IMR-90 (cell line): ENCODE measurements around the gene FSTL5. TPM values are rescaled to one million over a fixed set of nuclear protein-coding genes. Genes with fewer than 3 reads are reported as not detected.

Experiments used
- ATAC-seq: fragments of 200-7000 bp; cut with Tn5 transposase; 2 replicates; pipeline ENCODE4 v1.9.1; 2020; ENCODE audit warnings: low read depth, mild to moderate bottlenecking, moderate library complexity
- BruUV-seq: library from RNA; stranded (reverse); fragments of 400-500 nt; replicated peaks from 2 replicates; lab custom pipeline; 2021; lab: Mats Ljungman, UMichigan
- CTCF ChIA-PET: fragments of 300-600 bp; formaldehyde crosslinking; extraction: SDS; loops from one replicate; lab custom pipeline; 2021; ENCODE audit warnings: antibody characterized with exemption; lab: Yijun Ruan, JAX
- POLR2A ChIA-PET: fragments of 300-600 bp; sonication (Branson Sonifier 250); formaldehyde crosslinking; loops from one replicate; lab custom pipeline; 2022; ENCODE audit warnings: antibody characterized with exemption; ENCODE audit not compliant: unreplicated experiment; lab: Charles Lee
- DNase-seq: peaks from one replicate; pipeline ENCODE4 v3.0.0; 2013
- H2AFZ ChIP-seq: replicated peaks from 2 replicates; pipeline ENCODE3; 2013; ENCODE audit warnings: low read length, mild to moderate bottlenecking; ENCODE audit not compliant: poor library complexity
- H2AK5ac ChIP-seq: 2 replicates; pipeline ENCODE4 v1.6.1; 2013; ENCODE audit warnings: low read depth, low read length, inconsistent platforms
- H2AK9ac ChIP-seq: replicated peaks from 2 replicates; pipeline ENCODE3; 2013; ENCODE audit warnings: mild to moderate bottlenecking, low read depth, low read length, moderate library complexity; ENCODE audit not compliant: poor library complexity
- H2BK120ac ChIP-seq: 2 replicates; pipeline ENCODE4 v1.6.1; 2013; ENCODE audit warnings: low read depth, low read length, inconsistent platforms
- H2BK15ac ChIP-seq: 3 replicates; pipeline ENCODE4 v1.6.1; 2013; ENCODE audit warnings: low read depth, low read length, inconsistent platforms
- H2BK20ac ChIP-seq: 2 replicates; pipeline ENCODE4 v1.6.1; 2013; ENCODE audit warnings: low read depth, mild to moderate bottlenecking, inconsistent platforms, low read length, moderate library complexity
- H2BK5ac ChIP-seq: 2 replicates; pipeline ENCODE4 v1.6.1; 2013; ENCODE audit warnings: mild to moderate bottlenecking, low read depth, low read length, inconsistent platforms; ENCODE audit not compliant: poor library complexity, severe bottlenecking
- H3K14ac ChIP-seq: replicated peaks from 2 replicates; pipeline ENCODE4 v1.6.1; 2013; ENCODE audit warnings: low read depth, low read length, inconsistent platforms
- H3K18ac ChIP-seq: 2 replicates; pipeline ENCODE4 v1.6.1; 2013; ENCODE audit warnings: low read depth, low read length, control low read depth
- H3K23ac ChIP-seq: 2 replicates; pipeline ENCODE4 v1.6.1; 2013; ENCODE audit warnings: low read depth, low read length, inconsistent platforms
- H3K27ac ChIP-seq: 2 replicates; pipeline ENCODE4 v1.5.1; 2013; ENCODE audit warnings: mild to moderate bottlenecking, control low read depth, low read length; ENCODE audit not compliant: insufficient read depth
- H3K27me3 ChIP-seq: 2 replicates; pipeline ENCODE4 v1.6.1; 2013; ENCODE audit warnings: low read length; ENCODE audit not compliant: control insufficient read depth, insufficient read depth
- H3K36me3 ChIP-seq: 2 replicates; pipeline ENCODE4 v1.6.1; 2013; ENCODE audit warnings: low read length, mixed read lengths; ENCODE audit not compliant: control insufficient read depth, insufficient read depth
- H3K4ac ChIP-seq: 2 replicates; pipeline ENCODE4 v1.6.1; 2013; ENCODE audit warnings: low read depth, low read length, inconsistent platforms
- H3K4me1 ChIP-seq: 2 replicates; pipeline ENCODE4 v1.6.1; 2013; ENCODE audit warnings: low read length, mixed read lengths; ENCODE audit not compliant: control insufficient read depth, insufficient read depth
- H3K4me2 ChIP-seq: 2 replicates; pipeline ENCODE4 v1.6.1; 2013; ENCODE audit warnings: low read depth, mild to moderate bottlenecking, control low read depth, low read length, moderate library complexity
- H3K4me3 ChIP-seq: 2 replicates; pipeline ENCODE4 v1.5.1; 2013; ENCODE audit warnings: low read depth, mild to moderate bottlenecking, control low read depth, low read length, moderate library complexity; ENCODE audit not compliant: insufficient read depth
- H3K56ac ChIP-seq: 2 replicates; pipeline ENCODE4 v1.6.1; 2013; ENCODE audit warnings: low read length, inconsistent platforms; ENCODE audit not compliant: insufficient read depth; ENCODE audit errors: extremely low read depth
- H3K79me1 ChIP-seq, 2 experiments: 2 replicates each; pipeline ENCODE4 v1.6.1; 2013; ENCODE audit warnings: low read length in 2 of 2, inconsistent platforms in 1 of 2, low read depth in 1 of 2
- H3K9ac ChIP-seq: 2 replicates; pipeline ENCODE4 v1.6.1; 2013; ENCODE audit warnings: low read depth, low read length, control low read depth
- H3K9me1 ChIP-seq: 2 replicates; pipeline ENCODE4 v1.6.1; 2013; ENCODE audit warnings: low read length, inconsistent platforms; ENCODE audit not compliant: insufficient read depth
- H3K9me3 ChIP-seq: 2 replicates; pipeline ENCODE4 v1.6.1; 2013; ENCODE audit warnings: low read length; ENCODE audit not compliant: control insufficient read depth, insufficient read depth
- H4K20me1 ChIP-seq: 2 replicates; pipeline ENCODE4 v1.6.1; 2013; ENCODE audit warnings: low read length, inconsistent platforms; ENCODE audit not compliant: insufficient read depth
- H4K5ac ChIP-seq: 2 replicates; pipeline ENCODE4 v1.6.1; 2013; ENCODE audit warnings: mild to moderate bottlenecking, low read depth, low read length, control low read depth
- H4K8ac ChIP-seq, 2 experiments: 2 replicates each; pipeline ENCODE4 v1.6.1; 2013; ENCODE audit warnings: low read depth in 2 of 2, low read length in 2 of 2, control low read depth in 1 of 2, inconsistent platforms in 1 of 2
- H4K91ac ChIP-seq: 2 replicates; pipeline ENCODE4 v1.6.1; 2013; ENCODE audit warnings: low read depth, low read length, inconsistent platforms; ENCODE audit not compliant: insufficient read depth
- BHLHE40 ChIP-seq: fragments of 150-350 bp; IDR thresholded peaks from 2 replicates; pipeline ENCODE4 v1.6.1; 2016; ENCODE audit warnings: mild to moderate bottlenecking, low read depth, low read length
- CEBPB ChIP-seq: IDR thresholded peaks from 2 replicates; pipeline ENCODE4 v1.6.1; 2012; ENCODE audit warnings: low read depth, low read length, improper control_type of control experiment
- CHD1 ChIP-seq: IDR thresholded peaks from 2 replicates; pipeline ENCODE4 v1.6.1; 2012; ENCODE audit warnings: low read depth, low read length, improper control_type of control experiment
- FOS ChIP-seq: fragments of 150-350 bp; IDR thresholded peaks from 2 replicates; pipeline ENCODE4 v1.6.1; 2016; ENCODE audit warnings: low read depth, low read length
- MAFK ChIP-seq: IDR thresholded peaks from 2 replicates; pipeline ENCODE4 v1.6.1; 2012; ENCODE audit warnings: low read depth, low read length, improper control_type of control experiment
- MAZ ChIP-seq: IDR thresholded peaks from 2 replicates; pipeline ENCODE4 v1.6.1; 2012; ENCODE audit warnings: low read depth, mild to moderate bottlenecking, low read length, improper control_type of control experiment, moderate library complexity, borderline replicate concordance
- MXI1 ChIP-seq: IDR thresholded peaks from 2 replicates; pipeline ENCODE4 v1.6.1; 2012; ENCODE audit warnings: low read depth, mild to moderate bottlenecking, low read length, moderate library complexity, borderline replicate concordance
- NFE2L2 ChIP-seq: fragments of 150-350 bp; IDR thresholded peaks from 2 replicates; pipeline ENCODE4 v1.6.1; 2016; ENCODE audit warnings: low read depth, mild to moderate bottlenecking, low read length
- POLR2A ChIP-seq: IDR thresholded peaks from 2 replicates; pipeline ENCODE4 v1.6.1; 2012; ENCODE audit warnings: mild to moderate bottlenecking, low read depth, low read length
- RAD21 ChIP-seq: IDR thresholded peaks from 2 replicates; pipeline ENCODE4 v1.6.1; 2012; ENCODE audit warnings: low read length, improper control_type of control experiment
- RCOR1 ChIP-seq: IDR thresholded peaks from 2 replicates; pipeline ENCODE4 v1.6.1; 2012; ENCODE audit warnings: mild to moderate bottlenecking, low read length, improper control_type of control experiment; ENCODE audit not compliant: insufficient replicate concordance
- RFX5 ChIP-seq: IDR thresholded peaks from 2 replicates; pipeline ENCODE4 v1.8.0; 2012; ENCODE audit warnings: low read depth, mild to moderate bottlenecking, low read length, moderate library complexity
- SMC3 ChIP-seq: fragments of 150-350 bp; IDR thresholded peaks from 2 replicates; pipeline ENCODE4 v1.6.1; 2016; ENCODE audit warnings: low read depth, mild to moderate bottlenecking, antibody characterized with exemption, low read length, moderate library complexity
- USF2 ChIP-seq: fragments of 150-350 bp; IDR thresholded peaks from 2 replicates; pipeline ENCODE4 v1.6.1; 2017; ENCODE audit warnings: mild to moderate bottlenecking, antibody characterized with exemption, low read length, low read depth
- WGBS, 2 experiments: methylation state at CpG; one replicate each; pipeline versions ENCODE4 v1.1.5 to v1.1.7; 2013; ENCODE audit warnings: missing lambda C conversion rate in 2 of 2; ENCODE audit not compliant: insufficient read length in 1 of 2; ENCODE audit errors: extremely low coverage in 2 of 2; 5-methylcytosine and 5-hydroxymethylcytosine counted together
- dilution Hi-C: fragments of 300-500 bp; cut with HindIII; formaldehyde crosslinking; loops from one replicate; pipeline ENCODE4 v1.14.3; 2018; ENCODE audit warnings: low sequenced_read_pairs; ENCODE audit not compliant: unreplicated experiment
- in situ Hi-C: fragments of 300-500 bp; cut with MboI; formaldehyde crosslinking; loops from 3 replicates; pipeline ENCODE4 v1.14.3; 2019; ENCODE audit warnings: low sequenced_read_pairs, inconsistent platforms, mixed read lengths
- intact Hi-C: fragments of 100-400 bp; cut with micrococcal nuclease; formaldehyde crosslinking; loops from 2 replicates; pipeline ENCODE4 v1.10.0; 2022
- polyA plus RNA-seq, 3 experiments: library from polyadenylated mRNA; depleted of rRNA; stranded (reverse); fragments of >200 nt; gene quantifications; 2 replicates each; pipeline ENCODE4 v1.2.3, GENCODE V29; 2012; ENCODE audit warnings: low replicate concordance in 1 of 3
- total RNA-seq: library from RNA; depleted of rRNA; stranded (reverse); fragments of >200 nt; gene quantifications from 2 replicates; pipeline ENCODE4 v1.2.3, GENCODE V29; 2012
- TF ChIP-seq, protein P1 (sequence below): fragments of 150-350 bp; IDR thresholded peaks from 2 replicates; pipeline ENCODE4 v1.6.1; 2016; ENCODE audit warnings: low read depth, mild to moderate bottlenecking, low read length, moderate library complexity, borderline replicate concordance
- TF ChIP-seq, protein P2 (sequence below): conservative IDR thresholded peaks from 2 replicates; pipeline ENCODE4 v1.5.1; 2012; ENCODE audit warnings: mild to moderate bottlenecking, low read depth, low read length, improper control_type of control experiment

Gene FSTL5
- total and polyA plus RNA-seq, 2 of the 4 experiments (the other 2 are of a cell fraction) = under 0.01 TPM; not detected in 1

DNA sequence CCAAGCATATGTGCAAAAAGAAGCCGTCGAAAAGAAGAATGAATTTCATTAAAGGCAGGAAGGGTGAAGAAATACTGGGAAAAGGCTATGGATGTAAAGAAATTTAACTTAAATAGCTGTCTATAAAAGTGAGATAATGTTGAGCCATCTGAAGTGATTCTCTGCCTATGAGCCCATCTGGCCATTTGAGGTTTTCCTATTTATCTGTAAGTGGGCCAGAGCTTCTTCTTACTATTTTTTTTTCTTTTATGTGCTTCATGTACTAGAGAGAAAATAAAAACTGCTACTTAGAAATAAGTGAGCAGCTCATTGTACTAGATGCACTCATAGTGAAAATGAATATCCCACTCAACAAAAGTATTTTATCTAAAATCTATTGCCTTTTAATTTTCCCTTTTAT lies 725.7 kb downstream of the FSTL5 start:
- Histone ChIP-seq H3K9ac (no peak overlapping the region), H2BK120ac (no peak overlapping the region), H3K14ac (no peak overlapping the region), H2AK5ac (no peak overlapping the region), H2BK5ac (no peak overlapping the region), H3K9me1 (no peaks in the 10 kb centered on the region), H3K56ac (no peak overlapping the region), H3K4me3 (no peak overlapping the region), H3K27me3 (no peaks in the 10 kb centered on the region), H4K5ac (no peak overlapping the region), H2BK15ac (no peak overlapping the region), H3K4me2 (no peak overlapping the region), H3K27ac (no peak overlapping the region), H3K18ac (no peak overlapping the region), H2AK9ac (no peak overlapping the region), H2BK20ac (no peak overlapping the region), H3K36me3 (no peaks in the 10 kb centered on the region), H3K23ac (no peak overlapping the region), H4K20me1 (no peaks in the 10 kb centered on the region), H3K4me1 (no peaks in the 10 kb centered on the region), H4K8ac (no peak overlapping the region), H3K79me1 (no peaks in the 10 kb centered on the region), H2AFZ (no peak overlapping the region), H4K91ac (no peak overlapping the region), H3K9me3 (no peaks in the 10 kb centered on the region), H3K4ac (no peak overlapping the region)
- DNase-seq (no peak), ATAC-seq (no peak)
- in situ Hi-C loops = no loop called here
- BruUV-seq = no TSS peak
- TF ChIP-seq NFE2L2 (no peak), FOS (no peak), CEBPB (no peak), CHD1 (no peak), POLR2A (no peak), MAFK (no peak), USF2 (no peak), RFX5 (no peak), RCOR1 (no peak), BHLHE40 (no peak), SMC3 (no peak), RAD21 (no peak), MAZ (no peak), MXI1 (no peak)
- TF ChIP-seq, protein P1, sequence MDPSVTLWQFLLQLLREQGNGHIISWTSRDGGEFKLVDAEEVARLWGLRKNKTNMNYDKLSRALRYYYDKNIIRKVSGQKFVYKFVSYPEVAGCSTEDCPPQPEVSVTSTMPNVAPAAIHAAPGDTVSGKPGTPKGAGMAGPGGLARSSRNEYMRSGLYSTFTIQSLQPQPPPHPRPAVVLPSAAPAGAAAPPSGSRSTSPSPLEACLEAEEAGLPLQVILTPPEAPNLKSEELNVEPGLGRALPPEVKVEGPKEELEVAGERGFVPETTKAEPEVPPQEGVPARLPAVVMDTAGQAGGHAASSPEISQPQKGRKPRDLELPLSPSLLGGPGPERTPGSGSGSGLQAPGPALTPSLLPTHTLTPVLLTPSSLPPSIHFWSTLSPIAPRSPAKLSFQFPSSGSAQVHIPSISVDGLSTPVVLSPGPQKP = no peak
- TF ChIP-seq, protein P2, sequence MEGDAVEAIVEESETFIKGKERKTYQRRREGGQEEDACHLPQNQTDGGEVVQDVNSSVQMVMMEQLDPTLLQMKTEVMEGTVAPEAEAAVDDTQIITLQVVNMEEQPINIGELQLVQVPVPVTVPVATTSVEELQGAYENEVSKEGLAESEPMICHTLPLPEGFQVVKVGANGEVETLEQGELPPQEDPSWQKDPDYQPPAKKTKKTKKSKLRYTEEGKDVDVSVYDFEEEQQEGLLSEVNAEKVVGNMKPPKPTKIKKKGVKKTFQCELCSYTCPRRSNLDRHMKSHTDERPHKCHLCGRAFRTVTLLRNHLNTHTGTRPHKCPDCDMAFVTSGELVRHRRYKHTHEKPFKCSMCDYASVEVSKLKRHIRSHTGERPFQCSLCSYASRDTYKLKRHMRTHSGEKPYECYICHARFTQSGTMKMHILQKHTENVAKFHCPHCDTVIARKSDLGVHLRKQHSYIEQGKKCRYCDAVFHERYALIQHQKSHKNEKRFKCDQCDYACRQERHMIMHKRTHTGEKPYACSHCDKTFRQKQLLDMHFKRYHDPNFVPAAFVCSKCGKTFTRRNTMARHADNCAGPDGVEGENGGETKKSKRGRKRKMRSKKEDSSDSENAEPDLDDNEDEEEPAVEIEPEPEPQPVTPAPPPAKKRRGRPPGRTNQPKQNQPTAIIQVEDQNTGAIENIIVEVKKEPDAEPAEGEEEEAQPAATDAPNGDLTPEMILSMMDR = no peak
- dilution Hi-C loops = no loop called here
- CTCF ChIA-PET = interaction anchor here (0.6 kb wide), 1 partner anchor 213 kb away, joined by 3 read pairs; no protein-coding TSS in a partner anchor
- 70% methylated on average over 2 of the region's 2 CpGs; no CpG with 5 or more reads in 1 of the 2 experiments for WGBS, 2 experiments
- intact Hi-C loops = no loop called here
- POLR2A ChIA-PET = no interaction called here
